Naive thymus-derived CD8-positive, alpha-beta T cell (primary cell): Measurements from ENCODE around the gene ZNF791. TPM values are rescaled to one million over a fixed set of nuclear protein-coding genes. Genes with fewer than 3 reads are reported as not detected.
"Not testable (repeated sequence)": the region's sequence is repeated elsewhere in the genome, so short reads cannot be mapped to it uniquely, and the experiment has no call there.

Source experiments
- ATAC-seq, 2 donors: fragments of 150-1000 bp; cut with Tn5 transposase in 1 of 2; sonication (Bioruptor Pico), chemical (Tn5 transposase) in 1 of 2; 1 replicate in 1 of 2; 2 replicates in 1 of 2; pipeline ENCODE4 v1.10.0; 2021; ENCODE audit warnings: mild to moderate bottlenecking in 2 of 2, moderate library complexity in 2 of 2
- POLR2A ChIA-PET: fragments of 350-600 bp; sonication (Branson Sonifier 250); formaldehyde crosslinking; loops from one replicate; lab custom pipeline; 2021; ENCODE audit warnings: antibody characterized with exemption; lab: Charles Lee
- DNase-seq, 10 donors: peaks; one replicate each; pipeline versions ENCODE4 v3.0.0 to v3.0.0-alpha.2; 2020 to 2022
- H3K27ac Mint-ChIP-seq, 10 donors: one replicate each; pipeline ENCODE4 v1.8.0; 2020 to 2022; ENCODE audit warnings: mild to moderate bottlenecking in 10 of 10, mixed read lengths in 10 of 10, moderate library complexity in 4 of 10, inconsistent platforms in 1 of 10
- H3K27me3 Mint-ChIP-seq, 5 donors: one replicate each; pipeline ENCODE4 v1.8.0; 2021 to 2022; ENCODE audit warnings: mixed read lengths in 5 of 5
- H3K36me3 Mint-ChIP-seq, 3 donors: one replicate each; pipeline ENCODE4 v1.8.0; 2020 to 2022; ENCODE audit warnings: mixed read lengths in 3 of 3, mild to moderate bottlenecking in 2 of 3, inconsistent platforms in 1 of 3
- H3K4me1 Mint-ChIP-seq, 4 donors: one replicate each; pipeline ENCODE4 v1.8.0; 2021 to 2022; ENCODE audit warnings: mixed read lengths in 4 of 4
- H3K4me3 Mint-ChIP-seq, 10 donors: one replicate each; pipeline ENCODE4 v1.8.0; 2020 to 2022; ENCODE audit warnings: mild to moderate bottlenecking in 10 of 10, mixed read lengths in 10 of 10, moderate library complexity in 6 of 10, inconsistent platforms in 1 of 10
- H3K9me3 Mint-ChIP-seq, 9 donors: one replicate each; pipeline ENCODE4 v1.8.0; 2020 to 2022; ENCODE audit warnings: mixed read lengths in 9 of 9, mild to moderate bottlenecking in 3 of 9, inconsistent platforms in 1 of 9, moderate library complexity in 1 of 9
- polyA plus RNA-seq, 3 donors: library from polyadenylated mRNA; unstranded; fragments of 300-500 nt; fragmentation: Illumina TruSeq; gene quantifications; one replicate each; pipeline ENCODE4 v1.2.3, GENCODE V29; 2021
- total RNA-seq, 8 experiments: library from RNA in 2 of 8; stranded (reverse) in 2 of 8; gene quantifications; one replicate each; pipeline ENCODE4 v1.2.3 and lab custom pipeline; 2021 to 2026

Gene ZNF791
- total and polyA plus RNA-seq, 5 experiments from 2014 or later: 14.2 to 48.0 (median 18.6) TPM

DNA sequence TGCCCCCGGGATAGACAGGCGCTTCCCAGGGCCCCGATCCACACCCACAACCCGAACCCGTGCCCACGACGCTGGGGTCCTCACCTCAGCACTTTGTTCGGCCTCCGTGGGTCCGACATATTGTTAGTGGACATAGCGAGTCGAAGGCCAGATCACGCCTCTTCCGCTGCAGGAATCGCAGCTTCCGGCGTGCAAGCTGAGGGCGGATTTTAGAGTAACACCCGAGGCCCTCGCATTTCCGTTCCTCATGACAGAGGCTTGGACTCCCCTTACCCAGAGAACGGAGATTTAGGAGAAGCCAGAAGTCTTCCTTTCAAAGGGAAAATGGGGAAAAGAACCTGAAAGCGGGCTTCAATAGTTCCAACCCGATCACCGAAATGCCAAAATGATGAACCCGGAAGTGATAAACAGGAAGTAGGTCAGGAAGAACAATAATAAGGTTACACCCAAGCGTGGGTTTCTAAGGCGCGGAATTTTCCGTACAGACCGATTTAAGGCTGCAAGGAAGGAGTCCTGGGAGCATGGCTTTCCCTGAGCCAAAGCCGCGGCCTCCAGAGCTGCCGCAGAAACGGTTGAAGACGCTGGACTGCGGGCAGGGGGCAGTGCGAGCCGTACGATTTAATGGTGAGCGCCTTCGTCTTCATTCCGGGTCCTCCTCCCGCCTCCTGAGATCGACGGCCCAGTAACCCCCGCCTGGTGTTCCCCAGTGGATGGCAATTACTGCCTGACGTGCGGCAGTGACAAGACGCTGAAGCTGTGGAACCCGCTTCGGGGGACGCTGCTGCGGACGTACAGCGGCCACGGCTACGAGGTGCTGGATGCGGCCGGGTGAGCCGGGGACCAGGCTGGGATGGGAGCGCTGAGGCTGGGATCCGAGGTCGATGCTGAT is 58.8 kb downstream of the ZNF791 start:
- Mint-ChIP-seq H3K36me3 (peaks cover 0 to 20% (median 0%) of the 10 kb centered on the region in 3 donors), H3K27me3 (no peaks in the 10 kb centered on the region), H3K27ac (peak overlapping the region; percentile 98 to 100 (median 100)), H3K4me3 (peak overlapping the region; percentile 90 to 100 (median 98)), H3K4me1 (peaks cover 22 to 63% (median 58%) of the 10 kb centered on the region in 4 donors), H3K9me3 (no peaks in the 10 kb centered on the region)
- POLR2A ChIA-PET: interaction anchor here (0.6 to 2.7 kb wide), 21 partner anchors 8 to 796 kb away, joined by 3 to 32 read pairs (median 4); partner anchors contain the start of genes DHPS, JUNB, PRDX2 and THSD8
- DNase-seq (peak; percentile 53 to 89 (median 72)), ATAC-seq (peak; percentile 31 to 35)

DNA sequence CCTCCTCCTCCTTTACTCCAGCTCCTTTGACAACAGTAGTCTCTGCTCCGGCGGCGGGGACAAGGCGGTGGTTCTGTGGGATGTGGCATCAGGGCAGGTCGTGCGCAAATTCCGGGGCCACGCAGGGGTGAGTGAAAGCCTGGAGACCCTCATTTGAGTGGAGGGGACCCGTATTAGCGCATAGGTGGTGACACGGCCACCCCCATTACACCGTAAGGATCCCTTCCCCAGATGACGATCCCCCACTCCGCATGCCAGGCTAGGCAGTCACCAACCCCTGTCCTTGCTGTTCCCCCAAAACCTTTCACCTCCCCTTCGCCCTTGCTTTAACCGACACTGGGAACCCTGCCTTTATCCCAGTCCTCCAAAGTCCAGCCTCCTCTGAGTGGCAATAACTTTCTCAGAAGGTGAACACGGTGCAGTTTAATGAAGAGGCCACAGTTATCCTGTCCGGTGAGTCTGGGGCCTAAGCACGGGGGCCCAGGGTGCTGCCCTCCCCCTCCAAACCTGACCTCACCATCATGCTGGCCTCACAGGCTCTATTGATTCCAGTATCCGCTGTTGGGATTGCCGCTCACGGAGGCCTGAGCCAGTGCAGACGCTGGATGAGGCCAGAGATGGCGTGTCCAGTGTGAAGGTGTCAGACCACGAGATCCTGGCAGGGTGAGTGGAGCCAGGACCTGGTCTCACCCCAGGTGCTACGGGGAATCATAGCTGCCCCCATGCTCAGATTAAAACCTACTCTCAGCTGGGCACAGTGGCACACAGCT is 59.6 kb downstream of the ZNF791 start:
- Mint-ChIP-seq H3K4me3 (peak overlapping the region; percentile 90 to 100 (median 98)), H3K9me3 (no peaks in the 10 kb centered on the region), H3K36me3 (peaks cover 0 to 28% (median 0%) of the 10 kb centered on the region in 3 donors), H3K27ac (peak overlapping the region; percentile 18 to 100 (median 99)), H3K27me3 (no peaks in the 10 kb centered on the region), H3K4me1 (peaks cover 22 to 56% (median 50%) of the 10 kb centered on the region in 4 donors)
- DNase-seq: no peak
- POLR2A ChIA-PET: interaction anchor here (0.6 to 2.7 kb wide), 12 partner anchors 9 to 797 kb away, joined by 3 to 32 read pairs (median 4); partner anchors contain the start of genes DHPS and JUNB
- no peak for ATAC-seq

DNA sequence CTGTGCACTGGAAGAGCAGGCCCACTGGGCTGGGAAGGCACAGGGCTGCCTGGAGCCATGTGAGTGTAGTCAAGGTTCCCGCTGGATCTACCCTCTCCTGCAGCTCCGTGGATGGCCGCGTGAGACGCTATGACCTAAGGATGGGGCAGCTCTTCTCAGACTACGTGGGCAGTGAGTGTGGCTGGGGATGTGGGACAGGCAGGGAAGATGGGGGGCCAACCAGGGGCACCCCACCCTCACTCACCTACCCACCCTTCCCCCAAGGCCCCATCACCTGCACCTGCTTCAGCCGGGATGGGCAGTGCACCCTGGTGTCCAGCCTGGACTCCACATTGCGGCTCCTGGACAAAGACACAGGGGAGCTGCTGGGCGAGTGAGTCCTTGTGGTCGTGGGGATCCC is 62.0 kb downstream of the ZNF791 start:
- Mint-ChIP-seq H3K27me3 (no peaks in the 10 kb centered on the region), H3K36me3 (peaks cover 0 to 48% (median 3%) of the 10 kb centered on the region in 3 donors), H3K4me3 (peak overlapping the region in 1 of 10 donors; percentile 40), H3K27ac (peak overlapping the region in 3 of 10 donors; percentile 31 to 75 (median 70)), H3K9me3 (no peaks in the 10 kb centered on the region), H3K4me1 (peaks cover 18 to 45% (median 44%) of the 10 kb centered on the region in 4 donors)
- POLR2A ChIA-PET: interaction anchor here (0.5 to 1.7 kb wide), 4 partner anchors 11 to 106 kb away, joined by 3 to 4 read pairs (median 4); no protein-coding TSS in a partner anchor
- ATAC-seq (no peak), DNase-seq (no peak)

DNA sequence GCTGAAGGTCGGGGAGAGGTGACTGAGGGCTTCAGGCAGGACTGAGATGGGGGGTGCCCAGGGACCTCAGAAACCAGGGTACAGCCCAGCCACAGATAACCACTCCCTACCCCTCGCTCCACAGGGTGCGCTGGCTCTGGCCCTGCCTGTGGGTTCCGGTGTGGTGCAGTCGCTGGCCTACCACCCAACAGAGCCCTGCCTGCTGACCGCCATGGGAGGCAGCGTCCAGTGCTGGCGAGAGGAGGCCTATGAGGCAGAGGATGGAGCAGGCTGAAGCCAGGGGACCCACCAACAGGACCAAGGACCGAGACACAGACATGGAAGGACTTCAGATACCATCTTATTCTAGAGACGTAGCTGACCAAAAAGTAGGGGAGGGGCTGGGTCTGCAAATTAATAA is 64.7 kb downstream of the ZNF791 start:
- no peaks in the 10 kb centered on the region for H3K27me3 Mint-ChIP-seq
- no peak for ATAC-seq
- H3K36me3 Mint-ChIP-seq: peaks cover 0 to 72% (median 3%) of the 10 kb centered on the region in 3 donors
- POLR2A ChIA-PET: interaction anchor here (0.7 to 1.6 kb wide), 3 partner anchors 9 to 114 kb away, joined by 3 to 4 read pairs (median 3); partner anchors contain the start of genes FBXW9 and MAN2B1
- DNase-seq: no peak
- H3K27ac Mint-ChIP-seq: peak overlapping the region in 2 of 10 donors; percentile 18 to 47
- H3K4me1 Mint-ChIP-seq: peaks cover 15 to 38% (median 30%) of the 10 kb centered on the region in 4 donors
- no peaks in the 10 kb centered on the region for H3K9me3 Mint-ChIP-seq
- peak overlapping the region in 1 of 10 donors; percentile 51 for H3K4me3 Mint-ChIP-seq

DNA sequence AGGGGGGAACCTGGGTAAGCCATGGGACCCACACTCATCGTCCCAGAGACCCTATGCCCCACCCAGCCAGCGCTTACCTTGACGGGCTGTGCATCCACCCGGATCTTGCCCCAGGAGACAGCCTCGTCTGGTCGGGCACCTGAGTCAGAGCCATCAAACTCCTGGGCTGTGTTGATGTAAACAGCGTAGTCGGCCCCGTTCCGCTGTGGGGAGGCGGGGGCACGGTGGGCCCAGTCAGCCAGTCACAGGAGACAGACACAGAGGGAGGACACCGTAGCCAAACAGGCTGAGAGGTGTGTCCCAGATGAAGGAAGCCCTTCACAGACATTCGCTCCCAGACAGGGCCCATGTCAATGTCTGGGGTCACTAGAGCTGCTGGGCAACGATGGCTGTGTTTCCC is 65.2 kb downstream of the ZNF791 start:
- Mint-ChIP-seq H3K27me3 (no peaks in the 10 kb centered on the region), H3K4me1 (peaks cover 17 to 35% (median 30%) of the 10 kb centered on the region in 4 donors), H3K27ac (peak overlapping the region in 3 of 10 donors; percentile 18 to 81 (median 62)), H3K4me3 (no peak overlapping the region), H3K9me3 (no peaks in the 10 kb centered on the region), H3K36me3 (peaks cover 0 to 74% (median 3%) of the 10 kb centered on the region in 3 donors)
- POLR2A ChIA-PET: interaction anchor here (0.7 to 1.6 kb wide), 2 partner anchors 10 kb away, joined by 3 to 10 read pairs; partner anchors contain the start of genes MAN2B1 and WDR83
- ATAC-seq (no peak), DNase-seq (no peak)

DNA sequence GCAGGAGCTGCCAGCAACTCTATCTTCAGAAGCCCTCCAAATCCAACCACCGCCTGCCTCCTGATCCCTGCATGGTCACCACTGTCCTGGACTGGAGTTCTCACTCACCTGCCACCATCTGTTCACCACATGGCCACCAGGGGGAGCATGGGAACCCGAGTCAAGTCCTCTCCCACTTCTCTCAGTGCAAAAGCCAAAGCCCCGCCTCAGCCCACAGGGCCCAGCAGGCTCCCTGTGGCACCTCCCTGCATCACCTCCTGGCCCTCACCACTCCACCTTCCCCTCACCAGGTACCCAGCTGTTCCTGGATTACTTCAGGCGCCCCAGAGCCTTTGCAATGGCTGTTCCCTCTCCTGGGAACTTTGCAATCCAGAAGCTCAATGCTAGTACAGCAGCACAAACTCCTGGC is 65.7 kb downstream of the ZNF791 start:
- DNase-seq: peak; percentile 66 to 91 (median 78)
- H3K4me1 Mint-ChIP-seq: peaks cover 21 to 39% (median 35%) of the 10 kb centered on the region in 4 donors
- POLR2A ChIA-PET: interaction anchor here (1.6 kb wide), 1 partner anchor 10 kb away, joined by 10 read pairs; the partner anchor contains the start of genes MAN2B1 and WDR83
- peak; percentile 44 to 56 for ATAC-seq
- H3K4me3 Mint-ChIP-seq: peak overlapping the region in 3 of 10 donors; percentile 12 to 68 (median 20)
- peaks cover 0 to 78% (median 3%) of the 10 kb centered on the region in 3 donors for H3K36me3 Mint-ChIP-seq
- no peaks in the 10 kb centered on the region for H3K9me3 Mint-ChIP-seq
- H3K27ac Mint-ChIP-seq: peak overlapping the region in 9 of 10 donors; percentile 27 to 82 (median 62)
- no peaks in the 10 kb centered on the region for H3K27me3 Mint-ChIP-seq

DNA sequence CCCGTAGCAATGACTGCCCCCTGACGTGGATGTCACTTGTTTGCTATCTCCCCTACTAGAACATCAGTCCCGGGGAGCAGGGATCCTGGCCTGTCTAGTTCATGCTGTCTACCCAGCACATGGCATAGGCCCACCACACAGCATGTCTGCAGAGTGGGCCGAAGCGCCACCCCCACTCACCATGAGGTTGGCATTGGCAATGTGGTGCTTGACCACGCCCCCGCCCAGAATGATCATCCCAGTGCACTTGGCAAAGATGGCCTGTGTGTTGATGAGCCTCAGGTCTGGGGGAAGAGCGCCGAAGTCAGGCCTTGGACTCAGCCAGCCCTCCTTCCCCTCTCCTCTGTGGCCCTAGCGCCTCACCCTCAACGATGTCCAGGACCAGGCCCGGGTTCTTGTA is 66.2 kb downstream of the ZNF791 start:
- ATAC-seq (no peak), DNase-seq (no peak)
- Mint-ChIP-seq H3K36me3 (peaks cover 0 to 78% (median 3%) of the 10 kb centered on the region in 3 donors), H3K4me1 (peaks cover 20 to 37% (median 34%) of the 10 kb centered on the region in 4 donors), H3K9me3 (no peaks in the 10 kb centered on the region), H3K4me3 (no peak overlapping the region), H3K27me3 (peaks cover 0 to 1% (median 0%) of the 10 kb centered on the region in 5 donors), H3K27ac (peak overlapping the region in 6 of 10 donors; percentile 15 to 82 (median 62))
- POLR2A ChIA-PET: interaction anchor here (1.0 to 1.6 kb wide), 2 partner anchors 8 to 11 kb away, joined by 5 to 10 read pairs; partner anchors contain the start of genes MAN2B1 and WDR83

DNA sequence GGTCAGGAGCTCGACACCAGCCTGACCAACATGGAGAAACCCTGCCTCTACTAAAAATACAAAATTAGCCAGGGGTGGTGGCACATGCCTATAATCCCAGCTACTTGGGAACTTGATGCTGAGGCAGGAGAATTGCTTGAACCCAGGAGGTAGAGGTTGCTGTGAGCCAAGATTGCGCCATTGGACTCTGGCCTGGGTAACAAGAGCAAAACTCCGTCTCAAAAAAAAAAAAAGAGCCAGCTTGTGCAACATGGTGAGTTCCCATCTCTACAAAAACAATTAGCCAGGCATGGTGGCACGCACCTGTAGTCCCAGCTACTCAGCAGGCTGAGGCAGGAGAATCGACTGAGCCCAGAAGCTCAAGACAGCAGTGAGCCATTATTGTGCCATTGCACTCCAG is 67.3 kb downstream of the ZNF791 start:
- peaks cover 0 to 71% (median 3%) of the 10 kb centered on the region in 3 donors for H3K36me3 Mint-ChIP-seq

DNA sequence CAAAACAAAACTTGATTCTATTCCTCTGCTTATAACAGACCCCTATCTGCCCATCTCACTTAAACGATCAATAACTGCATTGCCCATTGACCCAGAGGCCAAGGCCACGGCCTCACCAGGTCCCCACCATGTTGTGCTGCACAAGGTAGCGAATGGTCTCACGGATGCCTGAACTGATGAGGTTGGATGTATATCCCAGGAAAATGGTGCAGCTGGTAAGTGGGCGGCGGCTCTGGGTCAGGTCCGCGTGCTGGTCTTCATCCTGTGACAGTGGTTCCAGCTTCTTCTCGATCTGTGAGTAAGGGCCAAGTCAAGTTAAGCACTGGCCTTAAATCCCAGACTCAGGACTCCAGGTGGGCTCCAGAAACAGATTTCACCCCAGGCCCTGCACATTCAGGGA is 69.3 kb downstream of the ZNF791 start:
- H3K27ac Mint-ChIP-seq: peak overlapping the region in 4 of 10 donors; percentile 25 to 64 (median 38)
- ATAC-seq: no peak

More for the DNA sequence above, 67.3 kb downstream of the ZNF791 start:
- H3K9me3 Mint-ChIP-seq, H3K27ac Mint-ChIP-seq, H3K4me3 Mint-ChIP-seq, ATAC-seq, DNase-seq, H3K27me3 Mint-ChIP-seq: not testable (repeated sequence)
- peaks cover 17 to 36% (median 30%) of the 10 kb centered on the region in 4 donors for H3K4me1 Mint-ChIP-seq
- POLR2A ChIA-PET: interaction anchor here (0.6 to 1.2 kb wide), 8 partner anchors 9 to 365 kb away, joined by 3 to 5 read pairs (median 3); partner anchors contain the start of gene FBXW9

DNA sequence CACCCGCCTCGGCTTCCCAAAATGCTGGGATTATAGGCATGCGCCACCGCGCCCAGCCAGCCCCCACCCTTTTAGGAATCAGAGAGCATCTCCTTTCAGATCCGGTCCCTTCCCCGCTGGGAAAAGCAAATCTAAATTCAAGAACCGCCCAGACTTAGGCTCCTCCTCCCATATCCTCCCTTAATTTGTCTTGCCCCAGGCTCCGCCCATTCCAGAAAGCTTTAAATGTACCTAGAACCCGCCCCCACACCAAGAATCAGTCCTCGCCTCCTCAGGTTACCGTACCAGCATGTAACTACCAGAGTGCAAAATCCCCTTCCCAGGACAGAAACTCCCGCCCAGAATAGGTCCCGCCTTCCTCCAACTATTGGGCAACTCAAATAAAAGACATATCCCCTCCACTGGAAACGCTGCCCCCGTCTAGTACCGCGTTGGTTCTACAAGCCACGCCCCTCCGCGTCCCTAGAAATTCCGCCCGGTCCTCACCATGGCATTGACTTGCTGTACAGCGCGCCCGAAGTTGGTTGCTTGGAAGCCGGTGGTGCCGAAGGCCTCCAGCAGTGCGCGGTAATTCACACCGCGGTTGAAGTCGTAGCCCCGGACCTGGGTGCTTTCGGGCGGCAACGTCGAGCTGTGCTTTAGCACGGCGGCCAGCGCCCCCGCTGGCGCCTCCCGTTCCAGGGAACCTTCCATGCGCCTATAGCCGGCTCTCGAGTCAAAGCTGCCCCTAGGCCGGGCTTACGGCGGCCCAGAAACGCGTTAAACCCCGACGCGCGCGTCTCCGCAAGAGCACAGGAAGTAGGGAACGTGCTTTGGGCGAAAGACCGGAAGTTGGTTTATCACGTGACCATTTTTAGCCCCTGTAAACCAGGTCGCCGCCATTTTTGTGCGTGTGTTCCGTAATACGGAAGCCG is 70.6 kb downstream of the ZNF791 start, which contains the start of gene DHPS:
Gene DHPS (minus strand): TSS at position 807 of the 914 bp plus-strand sequence. CDS start 114 bp downstream, at position 693.
- Mint-ChIP-seq H3K27ac (peak within 1 kb of the TSS; percentile 89 to 98 (median 96)), H3K4me3 (peak within 1 kb of the TSS; percentile 89 to 98 (median 96)), H3K36me3 (peaks cover 0 to 45% (median under 1%) of the 10 kb centered on the region in 3 donors), H3K9me3 (peaks cover 0 to 2% (median 0%) of the 10 kb centered on the region in 9 donors), H3K4me1 (peaks cover 17 to 37% (median 26%) of the 10 kb centered on the region in 4 donors), H3K27me3 (peaks cover 0 to 1% (median 0%) of the 10 kb centered on the region in 5 donors)
- POLR2A ChIA-PET: interaction anchor here (0.5 to 3.5 kb wide), 35 partner anchors 12 to 1290 kb away, joined by 3 to 32 read pairs (median 5); partner anchors contain the start of genes FBXW9, GET3, JUNB and MAN2B1
- DNase-seq (peak; percentile 72 to 97 (median 89)), ATAC-seq (peak; percentile 79 to 84)

More for the DNA sequence above, 69.3 kb downstream of the ZNF791 start:
- Mint-ChIP-seq H3K9me3 (peaks cover 0 to 2% (median 0%) of the 10 kb centered on the region in 9 donors), H3K4me3 (peak overlapping the region; percentile 24 to 97 (median 75)), H3K4me1 (peaks cover 19 to 39% (median 29%) of the 10 kb centered on the region in 4 donors), H3K36me3 (peaks cover 0 to 53% (median 3%) of the 10 kb centered on the region in 3 donors), H3K27me3 (peaks cover 0 to 1% (median 0%) of the 10 kb centered on the region in 5 donors)
- POLR2A ChIA-PET: interaction anchor here (0.5 to 3.5 kb wide), 7 partner anchors 11 to 766 kb away, joined by 3 to 32 read pairs (median 3); partner anchors contain the start of gene TRIR
- no peak for DNase-seq
